ENCODE data around the gene MAP2K2.

DNA sequence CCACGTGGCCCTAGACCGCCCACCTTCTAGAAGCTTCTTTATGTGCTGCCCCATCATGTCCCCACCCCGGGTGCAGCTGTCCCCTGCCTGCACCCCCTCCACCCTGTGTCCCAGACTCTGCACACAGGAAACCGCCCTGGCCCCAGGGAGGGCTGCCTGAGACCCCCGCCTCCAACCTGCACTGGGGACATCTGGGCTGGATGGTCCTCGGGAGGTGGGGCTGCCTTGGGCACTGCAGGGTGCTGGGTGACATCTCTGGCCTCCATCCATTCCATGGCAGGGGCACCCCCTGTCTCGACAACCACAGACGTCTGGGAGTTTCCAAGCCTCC, 39.4 kb downstream of the MAP2K2 start:
- TF ChIP-seq, protein P1, sequence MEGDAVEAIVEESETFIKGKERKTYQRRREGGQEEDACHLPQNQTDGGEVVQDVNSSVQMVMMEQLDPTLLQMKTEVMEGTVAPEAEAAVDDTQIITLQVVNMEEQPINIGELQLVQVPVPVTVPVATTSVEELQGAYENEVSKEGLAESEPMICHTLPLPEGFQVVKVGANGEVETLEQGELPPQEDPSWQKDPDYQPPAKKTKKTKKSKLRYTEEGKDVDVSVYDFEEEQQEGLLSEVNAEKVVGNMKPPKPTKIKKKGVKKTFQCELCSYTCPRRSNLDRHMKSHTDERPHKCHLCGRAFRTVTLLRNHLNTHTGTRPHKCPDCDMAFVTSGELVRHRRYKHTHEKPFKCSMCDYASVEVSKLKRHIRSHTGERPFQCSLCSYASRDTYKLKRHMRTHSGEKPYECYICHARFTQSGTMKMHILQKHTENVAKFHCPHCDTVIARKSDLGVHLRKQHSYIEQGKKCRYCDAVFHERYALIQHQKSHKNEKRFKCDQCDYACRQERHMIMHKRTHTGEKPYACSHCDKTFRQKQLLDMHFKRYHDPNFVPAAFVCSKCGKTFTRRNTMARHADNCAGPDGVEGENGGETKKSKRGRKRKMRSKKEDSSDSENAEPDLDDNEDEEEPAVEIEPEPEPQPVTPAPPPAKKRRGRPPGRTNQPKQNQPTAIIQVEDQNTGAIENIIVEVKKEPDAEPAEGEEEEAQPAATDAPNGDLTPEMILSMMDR (IDR thresholded peaks at IDR 0.05): no peak
- no peak for TF ChIP-seq POLR2A (IDR thresholded peaks at IDR 0.05)

Data from body of pancreas (tissue), 4 donors.